Panc1 (cell line): Measurements from ENCODE around the gene PIP4K2A. TPM values are rescaled to one million over a fixed set of nuclear protein-coding genes. Genes with fewer than 3 reads are reported as not detected.

Experiments
- ATAC-seq: fragments of 200-7000 bp; cut with Tn5 transposase; 2 replicates; pipeline ENCODE4 v1.9.1; 2020; ENCODE audit warnings: mild to moderate bottlenecking, moderate library complexity
- BruUV-seq: library from RNA; stranded (reverse); fragments of 400-500 nt; replicated peaks from 2 replicates; lab custom pipeline; 2021; lab: Mats Ljungman, UMichigan
- CTCF ChIA-PET: fragments of 300-600 bp; sonication (Branson Sonifier 250); formaldehyde crosslinking; loops from one replicate; lab custom pipeline; 2022; ENCODE audit warnings: antibody characterized with exemption; lab: Charles Lee
- POLR2A ChIA-PET: fragments of 300-600 bp; sonication (Branson Sonifier 250); formaldehyde crosslinking; loops from one replicate; lab custom pipeline; 2022; ENCODE audit warnings: antibody characterized with exemption; lab: Charles Lee
- DNase-seq: peaks from one replicate; pipeline ENCODE4 v3.0.0-alpha.2; 2010; ENCODE audit warnings: low read depth, low spot score
- H3K27ac ChIP-seq: 2 replicates; pipeline ENCODE4 v1.5.1; 2011; ENCODE audit warnings: mild to moderate bottlenecking, low read length, inconsistent platforms
- H3K27me3 ChIP-seq: fragments of 200-500 bp; sonication (Bioruptor generic); 2 replicates; pipeline ENCODE4 v1.6.0; 2014; ENCODE audit warnings: low read length, inconsistent platforms; ENCODE audit not compliant: control insufficient read depth, insufficient read depth
- H3K36me3 ChIP-seq: fragments of 200-500 bp; sonication (Bioruptor generic); 2 replicates; pipeline ENCODE4 v1.5.1; 2014; ENCODE audit warnings: inconsistent platforms, mild to moderate bottlenecking, low read length, moderate library complexity; ENCODE audit not compliant: control insufficient read depth, insufficient read depth
- H3K4me1 ChIP-seq: 2 replicates; pipeline ENCODE4 v1.5.1; 2011; ENCODE audit warnings: inconsistent platforms, mild to moderate bottlenecking, low read length, moderate library complexity; ENCODE audit not compliant: control insufficient read depth, insufficient read depth
- H3K4me3 ChIP-seq, 2 experiments: 2 replicates each; pipeline ENCODE4 v1.5.1; 2011 to 2012; ENCODE audit warnings: low read depth in 2 of 2, low read length in 2 of 2, mild to moderate bottlenecking in 2 of 2, inconsistent platforms in 1 of 2, moderate library complexity in 1 of 2
- H3K9me3 ChIP-seq: fragments of 200-500 bp; sonication (Bioruptor generic); 2 replicates; pipeline ENCODE4 v1.5.1; 2014; ENCODE audit warnings: low read depth, mild to moderate bottlenecking, inconsistent platforms, low read length, moderate library complexity; ENCODE audit not compliant: control insufficient read depth, insufficient read depth
- POLR2AphosphoS5 ChIP-seq: IDR thresholded peaks from 2 replicates; pipeline ENCODE4 v1.6.1; 2012; ENCODE audit warnings: mild to moderate bottlenecking, low read depth, low read length, moderate library complexity
- SIN3A ChIP-seq: IDR thresholded peaks from 2 replicates; pipeline ENCODE4 v1.6.1; 2012; ENCODE audit warnings: low read depth, mild to moderate bottlenecking, low read length, moderate library complexity, borderline replicate concordance; ENCODE audit not compliant: insufficient read depth
- TCF7L2 ChIP-seq: IDR thresholded peaks from 2 replicates; pipeline ENCODE4 v1.6.1; 2011; ENCODE audit warnings: mild to moderate bottlenecking, low read depth, low read length, inconsistent platforms
- in situ Hi-C: cut with HindIII; loops from 2 replicates; pipeline ENCODE4 v1.10.0; 2016; ENCODE audit warnings: low sequenced_read_pairs, low pct_unique_long_range_greater_than_20kb
- intact Hi-C: fragments of 100-400 bp; cut with micrococcal nuclease; formaldehyde crosslinking; loops from one replicate; pipeline ENCODE4 v1.10.0; 2022; ENCODE audit not compliant: unreplicated experiment
- total RNA-seq: library from RNA; stranded (reverse); gene quantifications from one replicate; pipeline ENCODE4 v1.2.1, GENCODE V29; 2021; ENCODE audit not compliant: unreplicated experiment
- TF ChIP-seq, protein P1 (sequence below): fragments of 450-650 bp; IDR thresholded peaks from 2 replicates; pipeline ENCODE4 v1.5.1; 2017; ENCODE audit warnings: mild to moderate bottlenecking
- TF ChIP-seq, protein P2 (sequence below), 2 experiments: IDR thresholded peaks; 2 replicates each; pipeline ENCODE4 v1.6.1; 2011 to 2012; ENCODE audit warnings: low read depth in 2 of 2, control low read depth in 1 of 2, low read length in 1 of 2, mild to moderate bottlenecking in 1 of 2, moderate library complexity in 1 of 2; ENCODE audit not compliant: insufficient read depth in 1 of 2

PIP4K2A gene
- total RNA-seq, 1 experiment from 2014 or later: 25.2 TPM

DNA sequence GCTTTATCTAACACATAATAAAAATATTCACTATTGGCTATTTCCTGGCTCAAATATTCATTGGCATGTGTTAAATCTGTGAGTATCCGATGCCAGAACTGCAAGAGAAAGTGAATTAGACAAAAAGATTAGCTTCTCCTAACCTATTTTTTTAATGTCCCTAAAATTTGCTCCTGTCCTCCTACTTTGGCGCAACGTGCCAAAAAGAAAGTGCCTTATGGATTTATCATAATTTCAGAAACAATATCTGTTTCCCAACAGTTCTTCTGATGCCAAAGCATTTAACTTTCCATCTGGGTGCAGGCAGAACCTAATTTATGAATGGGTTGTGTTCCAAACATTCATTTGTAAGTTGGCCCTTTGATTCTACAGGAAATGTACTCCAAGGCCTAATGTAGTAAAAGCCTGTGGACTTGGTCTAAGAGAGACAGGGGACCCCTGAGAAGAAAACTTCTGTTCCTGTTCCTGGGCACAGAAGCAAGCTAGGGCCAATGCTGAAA is 15.4 kb downstream of the PIP4K2A start:
- CTCF ChIA-PET: no interaction called here
- peaks cover 10% of the 10 kb centered on the region for H3K4me1 ChIP-seq
- no peaks in the 10 kb centered on the region for H3K36me3 ChIP-seq
- no TSS peak for BruUV-seq
- H3K27me3 ChIP-seq: no peaks in the 10 kb centered on the region
- in situ Hi-C loops: no loop called here
- TF ChIP-seq SIN3A (no peak), TCF7L2 (no peak), POLR2AphosphoS5 (no peak)
- TF ChIP-seq, protein P1, sequence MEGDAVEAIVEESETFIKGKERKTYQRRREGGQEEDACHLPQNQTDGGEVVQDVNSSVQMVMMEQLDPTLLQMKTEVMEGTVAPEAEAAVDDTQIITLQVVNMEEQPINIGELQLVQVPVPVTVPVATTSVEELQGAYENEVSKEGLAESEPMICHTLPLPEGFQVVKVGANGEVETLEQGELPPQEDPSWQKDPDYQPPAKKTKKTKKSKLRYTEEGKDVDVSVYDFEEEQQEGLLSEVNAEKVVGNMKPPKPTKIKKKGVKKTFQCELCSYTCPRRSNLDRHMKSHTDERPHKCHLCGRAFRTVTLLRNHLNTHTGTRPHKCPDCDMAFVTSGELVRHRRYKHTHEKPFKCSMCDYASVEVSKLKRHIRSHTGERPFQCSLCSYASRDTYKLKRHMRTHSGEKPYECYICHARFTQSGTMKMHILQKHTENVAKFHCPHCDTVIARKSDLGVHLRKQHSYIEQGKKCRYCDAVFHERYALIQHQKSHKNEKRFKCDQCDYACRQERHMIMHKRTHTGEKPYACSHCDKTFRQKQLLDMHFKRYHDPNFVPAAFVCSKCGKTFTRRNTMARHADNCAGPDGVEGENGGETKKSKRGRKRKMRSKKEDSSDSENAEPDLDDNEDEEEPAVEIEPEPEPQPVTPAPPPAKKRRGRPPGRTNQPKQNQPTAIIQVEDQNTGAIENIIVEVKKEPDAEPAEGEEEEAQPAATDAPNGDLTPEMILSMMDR: no peak
- TF ChIP-seq, protein P2, sequence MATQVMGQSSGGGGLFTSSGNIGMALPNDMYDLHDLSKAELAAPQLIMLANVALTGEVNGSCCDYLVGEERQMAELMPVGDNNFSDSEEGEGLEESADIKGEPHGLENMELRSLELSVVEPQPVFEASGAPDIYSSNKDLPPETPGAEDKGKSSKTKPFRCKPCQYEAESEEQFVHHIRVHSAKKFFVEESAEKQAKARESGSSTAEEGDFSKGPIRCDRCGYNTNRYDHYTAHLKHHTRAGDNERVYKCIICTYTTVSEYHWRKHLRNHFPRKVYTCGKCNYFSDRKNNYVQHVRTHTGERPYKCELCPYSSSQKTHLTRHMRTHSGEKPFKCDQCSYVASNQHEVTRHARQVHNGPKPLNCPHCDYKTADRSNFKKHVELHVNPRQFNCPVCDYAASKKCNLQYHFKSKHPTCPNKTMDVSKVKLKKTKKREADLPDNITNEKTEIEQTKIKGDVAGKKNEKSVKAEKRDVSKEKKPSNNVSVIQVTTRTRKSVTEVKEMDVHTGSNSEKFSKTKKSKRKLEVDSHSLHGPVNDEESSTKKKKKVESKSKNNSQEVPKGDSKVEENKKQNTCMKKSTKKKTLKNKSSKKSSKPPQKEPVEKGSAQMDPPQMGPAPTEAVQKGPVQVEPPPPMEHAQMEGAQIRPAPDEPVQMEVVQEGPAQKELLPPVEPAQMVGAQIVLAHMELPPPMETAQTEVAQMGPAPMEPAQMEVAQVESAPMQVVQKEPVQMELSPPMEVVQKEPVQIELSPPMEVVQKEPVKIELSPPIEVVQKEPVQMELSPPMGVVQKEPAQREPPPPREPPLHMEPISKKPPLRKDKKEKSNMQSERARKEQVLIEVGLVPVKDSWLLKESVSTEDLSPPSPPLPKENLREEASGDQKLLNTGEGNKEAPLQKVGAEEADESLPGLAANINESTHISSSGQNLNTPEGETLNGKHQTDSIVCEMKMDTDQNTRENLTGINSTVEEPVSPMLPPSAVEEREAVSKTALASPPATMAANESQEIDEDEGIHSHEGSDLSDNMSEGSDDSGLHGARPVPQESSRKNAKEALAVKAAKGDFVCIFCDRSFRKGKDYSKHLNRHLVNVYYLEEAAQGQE (IDR thresholded peaks at IDR 0.05; ENCODE audit: insufficient read depth in 1 of 2, low read depth in 2 of 2, low read length in 1 of 2): no peak
- DNase-seq (no peak), ATAC-seq (no peak)
- intact Hi-C loops: no loop called here
- POLR2A ChIA-PET: no interaction called here
- no peak overlapping the region for H3K27ac ChIP-seq
- no peaks in the 10 kb centered on the region for H3K9me3 ChIP-seq
- H3K4me3 ChIP-seq: no peak overlapping the region

DNA sequence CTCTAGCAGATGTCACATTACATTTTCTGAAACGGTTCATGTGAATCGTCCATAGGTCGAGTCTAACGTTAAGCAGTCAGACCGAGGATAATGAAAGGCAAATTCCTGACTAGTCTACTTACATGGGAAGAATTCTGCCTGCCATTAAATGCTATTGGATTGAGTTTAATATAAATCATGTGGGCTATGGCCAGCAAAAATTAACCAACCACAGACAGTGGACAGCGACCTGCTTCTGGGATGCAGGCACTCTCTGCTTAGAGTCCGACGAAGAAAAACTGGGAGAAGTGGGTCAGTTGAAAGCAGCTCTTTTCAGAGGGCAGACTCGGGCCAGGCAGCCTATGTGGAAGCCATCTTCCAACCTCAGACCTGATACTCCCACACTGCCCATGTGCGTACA is 16.6 kb downstream of the PIP4K2A start:
- ChIA-PET CTCF (no interaction called here), POLR2A (no interaction called here)
- Histone ChIP-seq H3K27ac (no peak overlapping the region), H3K4me3 (no peak overlapping the region), H3K36me3 (no peaks in the 10 kb centered on the region), H3K4me1 (peaks cover 10% of the 10 kb centered on the region), H3K9me3 (no peaks in the 10 kb centered on the region), H3K27me3 (no peaks in the 10 kb centered on the region)
- TF ChIP-seq, protein P1: no peak
- TF ChIP-seq, protein P2 (IDR thresholded peaks at IDR 0.05; ENCODE audit: insufficient read depth in 1 of 2, low read depth in 2 of 2, low read length in 1 of 2): no peak
- TF ChIP-seq SIN3A: no peak
- no peak for TF ChIP-seq POLR2AphosphoS5
- no peak for TF ChIP-seq TCF7L2
- in situ Hi-C loops: no loop called here
- intact Hi-C loops: no loop called here
- DNase-seq: no peak
- BruUV-seq: no TSS peak
- no peak for ATAC-seq
